ENCODE data around the gene USP34. TPM values are rescaled to one million over a fixed set of nuclear protein-coding genes. Genes with fewer than 3 reads are reported as not detected.

The USP34 gene
- total RNA-seq, 4 donors from 2014 or later: 49.5 to 129 (median 84.9) TPM

DNA sequence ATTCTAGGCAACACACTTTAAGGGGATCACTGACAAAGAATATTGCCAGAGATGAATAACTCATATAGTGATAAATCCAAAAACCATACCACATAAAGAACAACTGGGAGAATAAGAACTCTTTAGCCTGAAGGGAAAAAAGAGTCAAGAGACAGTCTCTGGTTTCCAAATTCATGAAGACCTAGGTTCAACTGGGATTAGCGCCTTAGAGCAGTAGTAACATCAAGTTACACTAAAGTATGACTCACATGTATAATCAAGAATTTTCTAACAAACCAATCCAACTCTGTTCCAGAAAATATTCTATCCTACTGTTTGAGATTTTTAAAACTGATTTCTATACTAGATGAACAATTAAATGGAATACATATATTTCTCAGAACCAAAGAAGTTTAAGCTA is 93.8 kb downstream of the USP34 start:
- peaks cover 0 to 95% (median 9%) of the 10 kb centered on the region in 3 donors for H3K36me3 ChIP-seq
- no peaks in the 10 kb centered on the region for H3K9me3 ChIP-seq
- H3K27ac ChIP-seq: no peak overlapping the region
- intact Hi-C loops (cut with DNase I): no loop called here
- no peaks in the 10 kb centered on the region for H3K4me1 ChIP-seq
- no peak for DNase-seq
- H3K27me3 ChIP-seq: no peaks in the 10 kb centered on the region
- TF ChIP-seq CTCF (IDR thresholded peaks at IDR 0.05): no peak
- no peak for TF ChIP-seq POLR2A (IDR thresholded peaks at IDR 0.05)
- H3K4me3 ChIP-seq: no peak overlapping the region
- WGBS, 2 donors: 70 to 86% methylated on average over 1 of the region's 1 CpG

- H3K27ac ChIP-seq: no peak overlapping the region
These were observed 94.7 kb downstream of the USP34 start for GRCh38 chr2:61376211-61376610.

DNA sequence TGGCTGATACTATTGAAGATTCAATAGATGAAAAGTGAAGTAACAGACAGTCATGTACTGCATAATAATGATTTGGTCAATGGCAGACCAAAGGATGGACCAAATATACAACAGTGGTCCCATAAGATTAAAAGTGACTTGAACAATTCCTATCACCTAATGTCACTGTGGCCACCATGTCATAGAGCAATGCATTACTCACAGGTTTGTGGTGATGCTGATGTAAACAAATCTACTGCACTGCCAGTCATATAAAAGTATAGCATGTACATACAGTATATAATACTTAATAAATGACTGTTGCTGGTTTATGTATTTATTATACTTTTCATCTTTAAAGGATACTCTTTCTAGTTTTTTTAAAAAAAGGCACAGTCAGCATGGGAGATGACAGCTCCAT is 99.9 kb downstream of the USP34 start:
- peaks cover 0 to 88% (median 0%) of the 10 kb centered on the region in 3 donors for H3K36me3 ChIP-seq
- intact Hi-C loops (cut with DNase I): no loop called here

More at GRCh38 chr2:61376211-61376610, 94.7 kb downstream of the USP34 start:
- TF ChIP-seq CTCF (IDR thresholded peaks at IDR 0.05) (no peak), POLR2A (IDR thresholded peaks at IDR 0.05) (no peak)
- 92 to 94% methylated on average over 4 of the region's 4 CpGs for WGBS, 2 donors
- intact Hi-C loops (cut with DNase I): no loop called here
- Histone ChIP-seq H3K27me3 (no peaks in the 10 kb centered on the region), H3K9me3 (no peaks in the 10 kb centered on the region), H3K4me3 (no peak overlapping the region), H3K36me3 (peaks cover 0 to 87% (median 6%) of the 10 kb centered on the region in 3 donors), H3K4me1 (no peaks in the 10 kb centered on the region)
- DNase-seq: no peak

DNA sequence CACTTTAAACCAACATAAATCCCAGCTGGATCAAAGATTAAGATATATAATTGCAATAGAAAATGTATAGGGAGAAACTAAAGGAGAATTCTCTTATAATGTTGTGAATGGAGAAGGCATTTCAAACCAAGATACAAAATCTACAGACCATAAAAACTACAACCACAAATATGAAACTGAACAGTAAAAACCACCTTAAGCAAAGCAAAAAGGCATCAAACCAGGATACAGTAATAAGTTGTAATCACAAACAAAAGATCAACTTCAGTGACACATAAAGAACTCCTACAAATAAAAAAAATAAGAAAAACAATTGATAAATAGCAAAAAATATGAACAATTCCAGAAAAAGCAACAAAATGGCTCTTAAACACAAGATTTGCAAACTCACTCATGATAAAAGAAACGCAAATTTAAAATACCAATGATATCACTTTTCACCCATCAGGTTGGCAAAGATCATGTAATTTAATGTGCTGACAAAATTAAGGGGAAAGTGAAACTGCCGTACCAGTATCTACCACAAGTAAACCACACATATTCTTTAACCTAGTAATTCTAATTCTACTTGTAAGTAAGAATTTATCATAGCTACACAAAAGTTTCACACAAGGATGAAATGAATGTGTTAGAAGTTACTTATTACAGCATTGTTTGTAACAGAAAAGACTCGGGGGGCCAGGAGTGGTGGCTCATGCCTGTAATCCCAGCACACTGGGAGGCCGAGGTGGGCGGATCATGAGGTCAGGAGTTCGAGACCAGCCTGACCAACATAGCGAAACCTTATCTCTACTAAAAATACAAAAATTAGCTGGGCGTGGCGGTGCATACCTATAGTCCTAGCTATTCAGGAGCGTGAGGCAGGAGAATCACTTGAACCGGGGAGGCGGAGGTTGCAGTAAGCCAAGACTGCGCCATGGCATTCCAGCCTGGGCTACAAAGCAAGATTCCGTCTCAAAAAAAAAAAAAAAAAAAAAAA is 101.9 kb downstream of the USP34 start:
- Histone ChIP-seq H3K4me3 (no peak overlapping the region), H3K9me3 (no peaks in the 10 kb centered on the region), H3K27me3 (no peaks in the 10 kb centered on the region), H3K36me3 (peaks cover 0 to 88% (median 0%) of the 10 kb centered on the region in 3 donors), H3K27ac (no peak overlapping the region), H3K4me1 (no peaks in the 10 kb centered on the region)
- 93 to 96% methylated on average over 14 of the region's 14 CpGs for WGBS, 2 donors
- TF ChIP-seq POLR2A (IDR thresholded peaks at IDR 0.05) (no peak), CTCF (IDR thresholded peaks at IDR 0.05) (peak in 1 of 6 experiments; percentile 7)
- intact Hi-C loops (cut with DNase I): no loop called here
- DNase-seq: no peak

More for the DNA sequence above, 99.9 kb downstream of the USP34 start:
- Histone ChIP-seq H3K4me1 (no peaks in the 10 kb centered on the region), H3K27ac (no peak overlapping the region), H3K9me3 (no peaks in the 10 kb centered on the region), H3K27me3 (no peaks in the 10 kb centered on the region), H3K4me3 (no peak overlapping the region)
- DNase-seq: no peak
- TF ChIP-seq POLR2A (IDR thresholded peaks at IDR 0.05): no peak
- TF ChIP-seq CTCF (IDR thresholded peaks at IDR 0.05): no peak

DNA sequence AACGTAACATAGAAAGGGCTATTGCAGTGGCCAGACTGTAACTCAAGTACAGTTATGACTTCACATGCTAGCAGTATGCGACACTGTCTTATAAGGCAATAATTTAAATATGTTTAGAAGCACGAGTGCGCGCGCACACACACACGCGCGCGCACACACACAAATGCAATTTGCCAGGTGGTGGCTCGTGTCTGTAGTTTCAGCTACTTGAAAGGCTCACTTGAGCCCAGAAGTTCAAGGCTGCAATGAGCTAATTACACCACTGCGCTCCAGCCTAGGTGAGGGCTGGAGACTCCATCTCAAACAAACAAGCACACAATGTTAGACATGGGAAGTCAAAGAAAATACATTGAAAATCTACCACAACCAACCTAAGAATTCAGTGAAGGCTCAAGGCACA is 103.7 kb downstream of the USP34 start:
- DNase-seq: no peak
- 93 to 95% methylated on average over 12 of the region's 12 CpGs for WGBS, 2 donors
- Histone ChIP-seq H3K36me3 (peaks cover 0 to 90% (median 0%) of the 10 kb centered on the region in 3 donors), H3K4me3 (no peak overlapping the region), H3K27ac (no peak overlapping the region), H3K9me3 (no peaks in the 10 kb centered on the region), H3K27me3 (no peaks in the 10 kb centered on the region), H3K4me1 (no peaks in the 10 kb centered on the region)
- intact Hi-C loops (cut with DNase I): no loop called here
- no peak for TF ChIP-seq POLR2A (IDR thresholded peaks at IDR 0.05)
- TF ChIP-seq CTCF (IDR thresholded peaks at IDR 0.05): no peak

Measured in esophagus squamous epithelium (tissue), 5 donors.